CD14-positive monocyte (primary cell): ENCODE measurements around the gene SBF2. TPM values are rescaled to one million over a fixed set of nuclear protein-coding genes. Genes with fewer than 3 reads are reported as not detected.
A peak's percentile ranks its signal among the peaks of the same experiment; 100 is the strongest.

Source experiments
- DNase-seq, 3 donors: peaks; one replicate each; pipeline ENCODE4 v3.0.0-alpha.2; 2011 to 2022
- H2AFZ ChIP-seq: 2 replicates; pipeline ENCODE4 v1.6.0; 2012; ENCODE audit warnings: mild to moderate bottlenecking, low read depth, low read length, inconsistent platforms; ENCODE audit not compliant: insufficient read depth, poor library complexity, severe bottlenecking
- H3K27ac ChIP-seq, 2 donors: 1 replicate in 1 of 2; 2 replicates in 1 of 2; pipeline ENCODE4 v1.5.1; 2012 to 2013; ENCODE audit warnings: low read length in 2 of 2, control low read depth in 1 of 2, inconsistent platforms in 1 of 2, low read depth in 1 of 2, mild to moderate bottlenecking in 1 of 2
- H3K27me3 ChIP-seq, 2 donors: one replicate each; pipeline versions ENCODE4 v1.6.0 to v1.6.1; 2011 to 2013; ENCODE audit warnings: low read length in 2 of 2; ENCODE audit not compliant: control insufficient read depth in 2 of 2, insufficient read depth in 2 of 2
- H3K36me3 ChIP-seq, 2 donors: replicated peaks in 1 of 2; 1 replicate in 1 of 2; 2 replicates in 1 of 2; pipeline versions ENCODE4 v1.5.1 to v1.6.1; 2012 to 2013; ENCODE audit warnings: low read length in 2 of 2, control low read depth in 1 of 2, inconsistent platforms in 1 of 2, mild to moderate bottlenecking in 1 of 2; ENCODE audit not compliant: insufficient read depth in 2 of 2, control insufficient read depth in 1 of 2
- H3K4me1 ChIP-seq, 2 donors: 1 replicate in 1 of 2; 2 replicates in 1 of 2; pipeline versions ENCODE4 v1.5.1 to v1.6.1; 2012 to 2013; ENCODE audit warnings: low read length in 2 of 2, control low read depth in 1 of 2, inconsistent platforms in 1 of 2, mild to moderate bottlenecking in 1 of 2, moderate library complexity in 1 of 2; ENCODE audit not compliant: insufficient read depth in 2 of 2, control insufficient read depth in 1 of 2
- H3K4me2 ChIP-seq: replicated peaks from 2 replicates; pipeline ENCODE3; 2012; ENCODE audit warnings: low read length, moderate library complexity, mild to moderate bottlenecking; ENCODE audit not compliant: poor library complexity, severe bottlenecking; ENCODE audit errors: extremely low read depth
- H3K4me3 ChIP-seq, 3 experiments: fragments of 200-600 bp in 1 of 3; sonication (generic) in 1 of 3; replicated peaks in 1 of 3; 1 replicate in 2 of 3; 2 replicates in 1 of 3; pipeline ENCODE4 v1.5.1; 2011 to 2013; ENCODE audit warnings: low read length in 3 of 3, mild to moderate bottlenecking in 3 of 3, control low read depth in 2 of 3, low read depth in 2 of 3, inconsistent platforms in 1 of 3, moderate library complexity in 1 of 3
- H3K79me2 ChIP-seq: 2 replicates; pipeline ENCODE4 v1.6.0; 2012; ENCODE audit warnings: mild to moderate bottlenecking, control low read depth, inconsistent platforms, low read length, moderate library complexity; ENCODE audit not compliant: insufficient read depth
- H3K9ac ChIP-seq: 2 replicates; pipeline ENCODE4 v1.6.0; 2017; ENCODE audit warnings: low read length, mild to moderate bottlenecking; ENCODE audit not compliant: insufficient read depth, poor library complexity, severe bottlenecking
- H3K9me3 ChIP-seq, 2 donors: replicated peaks in 1 of 2; 1 replicate in 1 of 2; 2 replicates in 1 of 2; pipeline versions ENCODE4 v1.5.1 to v1.6.1; 2012 to 2013; ENCODE audit warnings: low read length in 2 of 2, control low read depth in 1 of 2; ENCODE audit not compliant: control insufficient read depth in 1 of 2, insufficient read depth in 1 of 2
- H4K20me1 ChIP-seq: 2 replicates; pipeline ENCODE4 v1.6.0; 2012; ENCODE audit warnings: mild to moderate bottlenecking, low read length, control low read depth, moderate library complexity; ENCODE audit not compliant: insufficient read depth
- H3K27ac Mint-ChIP-seq, 7 donors: one replicate each; pipeline ENCODE4 v1.8.0; 2020; ENCODE audit warnings: mild to moderate bottlenecking in 7 of 7, mixed read lengths in 7 of 7, moderate library complexity in 6 of 7, inconsistent platforms in 2 of 7
- H3K27me3 Mint-ChIP-seq, 3 donors: one replicate each; pipeline ENCODE4 v1.8.0; 2021 to 2022; ENCODE audit warnings: low read depth in 3 of 3, mild to moderate bottlenecking in 3 of 3, mixed read lengths in 3 of 3, moderate library complexity in 3 of 3, inconsistent platforms in 1 of 3
- H3K36me3 Mint-ChIP-seq, 2 donors: one replicate each; pipeline ENCODE4 v1.8.0; 2020; ENCODE audit warnings: mixed read lengths in 2 of 2, inconsistent platforms in 1 of 2, mild to moderate bottlenecking in 1 of 2
- H3K4me1 Mint-ChIP-seq: one replicate; pipeline ENCODE4 v1.8.0; 2020; ENCODE audit warnings: mild to moderate bottlenecking, mixed read lengths
- H3K4me3 Mint-ChIP-seq, 2 donors: one replicate each; pipeline ENCODE4 v1.8.0; 2020; ENCODE audit warnings: mild to moderate bottlenecking in 2 of 2, mixed read lengths in 2 of 2, moderate library complexity in 1 of 2
- H3K9me3 Mint-ChIP-seq, 7 donors: one replicate each; pipeline ENCODE4 v1.8.0; 2020 to 2022; ENCODE audit warnings: mixed read lengths in 7 of 7, mild to moderate bottlenecking in 6 of 7, moderate library complexity in 6 of 7, inconsistent platforms in 2 of 7
- CTCF ChIP-seq: fragments of 200-600 bp; IDR thresholded peaks from one replicate; pipeline ENCODE4 v1.8.0; 2022; ENCODE audit warnings: antibody characterized with exemption, mild to moderate bottlenecking
- WGBS: methylation state at CpG from one replicate; pipeline ENCODE4 v1.1.5; 2013; ENCODE audit warnings: missing lambda C conversion rate; ENCODE audit not compliant: insufficient coverage; 5-methylcytosine and 5-hydroxymethylcytosine counted together
- intact Hi-C, 2 donors: fragments of 100-400 bp; cut with micrococcal nuclease; formaldehyde crosslinking; loops; one replicate each; pipeline versions ENCODE4 v1.15.0 to v1.15.1; 2023
- polyA plus RNA-seq, 3 donors: library from polyadenylated mRNA; depleted of rRNA in 1 of 3; unstranded in 2 of 3; stranded (reverse) in 1 of 3; fragments of 300-500 nt in 2 of 3; fragments of >200 nt in 1 of 3; fragmentation: Illumina TruSeq in 2 of 3; gene quantifications; 1 replicate in 2 of 3; 2 replicates in 1 of 3; pipeline ENCODE4 v1.2.3, GENCODE V29; 2012 to 2021

SBF2 gene
- polyA plus RNA-seq, 3 donors = 8.9 to 30.7 (median 16.4) TPM

- Mint-ChIP-seq H3K27ac (peak overlapping the region in 1 of 7 donors; percentile 41), H3K4me3 (no peak overlapping the region), H3K27me3 (peaks cover 0 to 7% (median 0%) of the 10 kb centered on the region in 3 donors), H3K36me3 (no peaks in the 10 kb centered on the region), H3K4me1 (peaks cover 8% of the 10 kb centered on the region), H3K9me3 (no peaks in the 10 kb centered on the region)
- no peak overlapping the region for H2AFZ ChIP-seq
- H3K9me3 ChIP-seq = no peaks in the 10 kb centered on the region
- intact Hi-C loops = loop anchor here (5.0 to 10.0 kb wide), 4 partner anchors 109 to 564 kb away; no protein-coding TSS in a partner anchor
- no peaks in the 10 kb centered on the region for H3K79me2 ChIP-seq
- H3K4me1 ChIP-seq = peaks cover 0 to 3% of the 10 kb centered on the region in 2 donors
- no peaks in the 10 kb centered on the region for H3K36me3 ChIP-seq
- no peaks in the 10 kb centered on the region for H3K27me3 ChIP-seq
- WGBS = no CpG with 5 or more reads among the region's 4 CpGs
- TF ChIP-seq CTCF = no peak
- no peak overlapping the region for H3K9ac ChIP-seq
- H3K27ac ChIP-seq = no peak overlapping the region
- no peak overlapping the region for H3K4me3 ChIP-seq
- H4K20me1 ChIP-seq = no peaks in the 10 kb centered on the region
- H3K4me2 ChIP-seq = no peak overlapping the region
- DNase-seq = no peak
These were observed 26.9 kb upstream of the SBF2 start for GRCh38 chr11:10320736-10321465.

GRCh38 chr11:10319702-10320558, 25.9 kb upstream of the SBF2 start:
- H3K4me2 ChIP-seq = no peak overlapping the region
- no peaks in the 10 kb centered on the region for H3K27me3 ChIP-seq
- no peaks in the 10 kb centered on the region for H3K79me2 ChIP-seq
- H3K9me3 Mint-ChIP-seq = no peaks in the 10 kb centered on the region
- H2AFZ ChIP-seq = no peak overlapping the region
- peaks cover 0 to 7% (median 0%) of the 10 kb centered on the region in 3 donors for H3K27me3 Mint-ChIP-seq
- peaks cover 0 to 6% of the 10 kb centered on the region in 2 donors for H3K4me1 ChIP-seq
- H3K27ac ChIP-seq = no peak overlapping the region
- H3K36me3 ChIP-seq = no peaks in the 10 kb centered on the region
- H3K9ac ChIP-seq = no peak overlapping the region
- no peak for DNase-seq
- no peak overlapping the region for H3K4me3 Mint-ChIP-seq
- TF ChIP-seq CTCF = no peak
- intact Hi-C loops = loop anchor here (5.0 to 10.0 kb wide), 4 partner anchors 108 to 563 kb away; no protein-coding TSS in a partner anchor
- H3K9me3 ChIP-seq = no peaks in the 10 kb centered on the region
- H3K4me3 ChIP-seq = no peak overlapping the region
- WGBS = 70% methylated on average over 4 of the region's 6 CpGs
- no peak overlapping the region for H3K27ac Mint-ChIP-seq
- no peaks in the 10 kb centered on the region for H3K36me3 Mint-ChIP-seq
- no peaks in the 10 kb centered on the region for H4K20me1 ChIP-seq
- peaks cover 8% of the 10 kb centered on the region for H3K4me1 Mint-ChIP-seq
